ENCODE results near the gene CAB39.

DNA sequence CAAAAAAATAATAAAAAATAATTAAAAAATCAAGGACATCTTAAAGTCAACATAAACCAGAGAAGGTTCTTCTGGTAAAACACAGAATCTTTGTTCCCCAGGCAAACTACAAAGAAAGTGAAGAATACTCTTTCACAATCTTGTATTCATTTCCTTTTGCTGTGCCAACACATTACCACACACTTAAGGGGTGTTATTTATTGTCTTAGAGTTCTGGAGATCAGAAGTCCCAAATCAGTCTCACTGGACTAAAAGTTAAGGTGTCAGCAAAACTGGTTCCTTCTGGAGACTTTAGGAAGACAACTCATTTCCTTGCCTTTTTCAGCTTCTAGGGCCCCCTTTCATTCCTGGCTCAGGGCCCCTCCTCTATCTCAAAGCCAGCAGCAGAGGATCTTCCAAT lies 12.2 kb upstream of the CAB39 start:
- TF ChIP-seq, protein P1, sequence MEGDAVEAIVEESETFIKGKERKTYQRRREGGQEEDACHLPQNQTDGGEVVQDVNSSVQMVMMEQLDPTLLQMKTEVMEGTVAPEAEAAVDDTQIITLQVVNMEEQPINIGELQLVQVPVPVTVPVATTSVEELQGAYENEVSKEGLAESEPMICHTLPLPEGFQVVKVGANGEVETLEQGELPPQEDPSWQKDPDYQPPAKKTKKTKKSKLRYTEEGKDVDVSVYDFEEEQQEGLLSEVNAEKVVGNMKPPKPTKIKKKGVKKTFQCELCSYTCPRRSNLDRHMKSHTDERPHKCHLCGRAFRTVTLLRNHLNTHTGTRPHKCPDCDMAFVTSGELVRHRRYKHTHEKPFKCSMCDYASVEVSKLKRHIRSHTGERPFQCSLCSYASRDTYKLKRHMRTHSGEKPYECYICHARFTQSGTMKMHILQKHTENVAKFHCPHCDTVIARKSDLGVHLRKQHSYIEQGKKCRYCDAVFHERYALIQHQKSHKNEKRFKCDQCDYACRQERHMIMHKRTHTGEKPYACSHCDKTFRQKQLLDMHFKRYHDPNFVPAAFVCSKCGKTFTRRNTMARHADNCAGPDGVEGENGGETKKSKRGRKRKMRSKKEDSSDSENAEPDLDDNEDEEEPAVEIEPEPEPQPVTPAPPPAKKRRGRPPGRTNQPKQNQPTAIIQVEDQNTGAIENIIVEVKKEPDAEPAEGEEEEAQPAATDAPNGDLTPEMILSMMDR (IDR thresholded peaks at IDR 0.05) = no peak
- no peak for TF ChIP-seq POLR2A (IDR thresholded peaks at IDR 0.05)
